Activated CD8-positive, alpha-beta memory T cell treated with anti-CD3 and anti-CD28 coated beads, Interleukin-2, amount 50 U/mL, for 4 hours (primary cell): Measurements from ENCODE around the gene CHCHD3.

Source experiments
- DNase-seq: peaks from one replicate; pipeline ENCODE4 v3.0.0-alpha.2; 2020

CHCHD3 gene

DNA sequence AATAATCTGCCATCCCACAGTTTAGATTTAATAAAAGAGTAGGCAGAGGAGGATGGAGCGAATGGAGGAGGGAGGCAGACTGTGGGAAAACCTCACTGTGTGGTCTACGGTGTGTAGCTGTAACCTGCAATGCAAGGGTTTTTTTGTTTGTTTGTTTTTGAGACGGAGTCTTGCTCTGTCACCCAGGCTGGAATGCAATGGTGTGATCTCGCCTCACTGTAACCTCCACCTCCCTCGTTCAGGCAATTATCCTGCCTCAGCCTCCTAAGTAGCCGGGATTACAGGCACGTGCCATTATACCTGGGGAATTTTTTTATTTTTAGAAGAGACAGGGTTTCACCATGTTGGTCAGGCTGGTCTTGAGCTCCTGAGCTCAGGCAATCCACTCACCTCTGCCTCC is 321.0 kb downstream of the CHCHD3 start:
- no peak for DNase-seq

DNA sequence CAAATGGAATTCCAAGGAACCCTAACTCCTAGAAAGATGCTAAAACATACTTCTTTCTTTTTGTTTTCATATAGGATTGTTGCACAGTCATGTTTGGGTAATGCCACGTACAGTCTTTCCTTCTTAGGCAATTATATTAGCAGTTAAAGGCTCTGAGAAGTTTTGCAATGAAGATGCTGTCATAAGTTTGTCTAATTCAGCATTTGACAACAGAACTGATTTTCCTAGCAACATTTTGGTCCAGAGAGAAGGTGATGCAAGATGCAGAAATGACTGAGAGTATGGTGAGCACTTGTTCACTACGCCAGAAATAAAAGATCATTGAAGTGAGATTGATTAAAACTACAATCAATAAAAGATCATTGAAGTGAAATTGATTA is 321.7 kb downstream of the CHCHD3 start:
- no peak for DNase-seq

DNA sequence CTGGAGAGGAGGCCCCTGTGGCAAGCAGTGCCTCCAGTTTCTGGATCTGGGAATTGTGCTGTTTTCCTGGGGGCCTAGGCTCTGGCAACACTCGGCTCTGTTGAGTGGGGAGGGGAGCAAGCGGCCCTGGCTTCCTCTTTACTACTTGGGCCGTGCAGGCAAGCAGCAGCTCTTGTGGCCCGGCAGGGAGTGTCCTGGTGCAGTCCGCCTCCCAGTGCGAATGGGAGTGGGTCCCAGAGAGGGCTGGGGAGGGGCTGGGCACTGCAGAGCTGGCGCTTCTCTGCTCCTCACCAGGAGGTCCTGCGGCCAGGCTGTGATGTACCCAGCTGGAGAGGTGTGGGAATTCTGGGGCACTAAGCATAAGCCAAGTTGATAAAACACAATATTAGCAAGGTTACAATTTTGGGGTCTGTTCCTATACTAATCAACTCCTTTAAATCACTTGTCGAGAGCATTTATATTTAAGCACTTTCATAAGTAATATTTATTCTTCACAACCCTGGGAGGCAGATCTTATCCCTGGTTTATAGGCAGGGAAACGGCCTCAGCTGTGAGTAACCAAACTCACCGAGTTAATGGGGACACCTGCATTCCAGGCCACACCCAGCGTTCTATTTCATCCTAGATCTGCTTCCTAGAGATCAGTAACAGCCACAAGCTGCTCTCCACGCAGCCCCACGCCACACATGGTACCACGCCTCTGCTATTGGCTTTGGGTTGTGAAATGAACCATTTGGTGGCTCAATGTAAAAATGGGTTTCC is 322.2 kb downstream of the CHCHD3 start:
- no peak for DNase-seq

DNA sequence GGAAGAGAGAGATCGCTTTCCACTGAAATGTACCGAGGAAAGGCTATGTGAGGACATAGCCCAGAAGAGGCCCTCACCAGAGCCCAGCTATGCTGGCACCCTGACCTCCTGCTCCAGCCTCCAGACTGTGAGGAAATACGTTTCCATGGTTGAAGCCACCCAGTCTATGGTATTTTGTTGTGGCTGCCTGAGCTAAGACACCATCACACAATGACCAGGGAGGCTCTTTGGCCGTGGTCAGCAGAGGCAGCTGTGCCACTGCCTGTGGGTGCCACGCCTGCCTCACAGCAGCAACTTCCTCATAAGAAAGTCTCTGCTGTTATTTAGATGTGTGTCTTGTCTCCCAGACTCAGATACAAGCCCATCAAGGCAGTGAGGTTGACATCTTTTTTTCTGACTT is 322.9 kb downstream of the CHCHD3 start:
- DNase-seq = no peak

DNA sequence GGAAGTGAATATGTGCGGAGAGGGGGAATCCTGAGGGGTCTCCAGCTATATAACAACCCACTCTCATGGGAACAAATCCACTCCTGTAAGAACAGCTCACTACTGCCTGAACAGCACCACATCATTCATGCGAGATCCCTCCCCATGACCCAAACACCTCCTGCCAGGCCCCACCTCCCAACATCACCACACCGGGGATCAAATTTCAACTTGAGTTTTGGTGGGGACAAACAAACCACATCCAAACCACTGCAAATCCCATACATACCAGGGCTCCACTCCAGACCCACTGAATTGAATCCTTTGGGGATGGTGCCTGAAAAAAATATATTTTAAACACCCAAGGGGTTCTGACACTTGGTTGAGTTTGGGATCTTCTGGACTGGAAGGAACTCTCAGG is 324.1 kb downstream of the CHCHD3 start:
- no peak for DNase-seq

DNA sequence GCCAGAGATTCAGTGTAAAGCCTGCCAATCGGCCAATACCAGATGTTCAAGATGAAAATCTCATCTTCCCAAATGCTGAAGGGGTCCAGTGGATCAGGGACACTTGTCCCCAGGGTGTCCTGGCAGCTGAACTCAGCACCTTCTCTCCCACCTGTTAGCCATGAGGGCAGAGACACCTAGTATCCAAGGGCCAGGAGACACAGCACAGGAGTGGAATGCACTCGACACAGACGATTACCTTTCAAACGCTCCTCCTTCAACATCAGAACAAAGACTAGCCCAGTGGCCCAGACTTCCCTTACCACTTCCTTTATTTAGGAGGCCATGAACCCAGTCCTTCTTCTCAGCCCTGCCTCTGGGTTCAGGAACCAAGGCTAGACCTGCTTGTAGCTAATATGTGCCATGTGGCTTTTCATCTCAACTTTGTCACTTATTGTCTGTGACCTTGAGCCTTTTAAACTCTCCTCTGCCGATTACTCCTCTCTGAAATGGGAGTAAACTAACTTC is 325.4 kb downstream of the CHCHD3 start:
- no peak for DNase-seq

DNA sequence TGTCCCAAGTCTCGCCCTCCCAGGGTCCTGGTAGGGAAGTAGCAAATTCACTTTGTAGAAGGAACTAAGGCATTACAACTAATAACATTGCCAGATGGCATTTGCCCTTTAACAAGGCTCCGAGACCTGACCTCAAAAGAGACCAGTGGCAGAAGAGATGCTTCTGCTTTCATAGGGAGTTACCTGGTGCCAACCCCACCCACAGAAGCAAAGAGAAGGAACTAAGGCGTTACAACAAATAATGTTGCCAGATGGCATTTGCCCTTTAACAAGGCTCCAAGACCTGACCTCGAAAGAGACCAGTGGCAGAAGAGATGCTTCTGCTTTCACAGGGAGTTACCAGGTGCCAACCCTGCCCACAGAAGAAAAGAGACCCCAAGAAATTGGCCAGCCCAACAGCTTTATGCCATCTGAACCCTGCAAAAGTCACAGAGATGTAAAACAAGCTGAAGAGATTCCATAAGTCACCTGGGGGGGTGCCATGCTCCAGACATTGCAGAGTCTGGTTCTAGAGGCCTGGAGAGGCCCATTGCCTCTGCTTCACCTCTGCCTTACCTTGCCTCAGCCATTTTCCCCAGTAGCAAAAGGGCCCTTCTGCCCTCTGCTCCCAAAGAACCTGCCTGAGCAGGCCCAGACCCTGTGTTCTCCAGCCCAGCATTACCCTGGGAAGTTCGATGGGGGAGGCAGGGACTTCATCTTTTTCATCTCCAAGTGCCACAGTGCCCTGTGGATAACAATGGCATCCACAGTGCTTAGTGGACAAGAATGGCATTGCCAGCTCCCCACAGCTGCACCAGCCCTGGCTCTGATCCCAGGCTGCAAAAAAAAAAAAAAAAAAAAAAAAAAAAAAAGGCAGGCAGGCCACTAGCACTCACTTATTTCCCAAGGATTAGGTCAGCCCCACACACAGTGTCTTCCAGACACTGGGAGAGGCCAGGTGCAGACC is 326.1 kb downstream of the CHCHD3 start:
- no peak for DNase-seq

DNA sequence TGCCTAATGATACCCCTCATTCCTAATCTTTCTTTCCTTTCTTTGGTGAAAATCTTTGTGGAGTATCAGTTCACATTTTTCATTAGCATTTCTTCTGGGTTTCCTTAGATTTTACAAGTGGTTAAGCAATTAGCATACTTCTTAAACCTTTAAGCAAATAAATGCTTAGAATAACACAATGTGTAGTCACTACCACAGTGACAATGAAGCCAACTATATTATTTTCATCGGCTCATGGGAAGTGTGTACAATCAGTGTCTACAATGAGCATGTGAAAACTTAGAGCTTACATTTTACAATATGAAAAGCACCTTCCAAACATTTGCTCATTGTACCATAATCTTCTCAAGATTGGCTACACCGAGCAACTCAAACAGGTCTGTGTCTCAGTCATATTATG is 329.5 kb downstream of the CHCHD3 start:
- no peak for DNase-seq

DNA sequence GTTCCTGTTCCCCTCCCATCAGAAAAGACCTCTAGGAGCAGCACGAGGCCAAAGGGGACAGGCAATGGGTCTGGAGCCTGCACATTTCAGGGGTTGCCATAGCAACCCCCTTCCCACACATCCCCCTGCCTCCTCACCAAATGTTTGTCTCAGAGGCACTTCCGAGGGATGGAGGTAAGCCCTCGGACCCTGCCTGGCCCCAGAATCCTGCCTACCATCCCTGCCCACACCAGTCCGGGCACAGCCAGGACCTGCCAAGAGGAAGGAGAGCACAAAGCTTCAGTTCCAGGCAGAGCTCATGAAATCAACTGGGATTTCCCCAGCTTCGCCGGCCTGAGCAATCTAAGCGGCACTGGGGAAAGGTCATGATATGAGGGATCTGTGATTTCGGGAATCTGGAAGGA is 330.6 kb downstream of the CHCHD3 start:
- no peak for DNase-seq

DNA sequence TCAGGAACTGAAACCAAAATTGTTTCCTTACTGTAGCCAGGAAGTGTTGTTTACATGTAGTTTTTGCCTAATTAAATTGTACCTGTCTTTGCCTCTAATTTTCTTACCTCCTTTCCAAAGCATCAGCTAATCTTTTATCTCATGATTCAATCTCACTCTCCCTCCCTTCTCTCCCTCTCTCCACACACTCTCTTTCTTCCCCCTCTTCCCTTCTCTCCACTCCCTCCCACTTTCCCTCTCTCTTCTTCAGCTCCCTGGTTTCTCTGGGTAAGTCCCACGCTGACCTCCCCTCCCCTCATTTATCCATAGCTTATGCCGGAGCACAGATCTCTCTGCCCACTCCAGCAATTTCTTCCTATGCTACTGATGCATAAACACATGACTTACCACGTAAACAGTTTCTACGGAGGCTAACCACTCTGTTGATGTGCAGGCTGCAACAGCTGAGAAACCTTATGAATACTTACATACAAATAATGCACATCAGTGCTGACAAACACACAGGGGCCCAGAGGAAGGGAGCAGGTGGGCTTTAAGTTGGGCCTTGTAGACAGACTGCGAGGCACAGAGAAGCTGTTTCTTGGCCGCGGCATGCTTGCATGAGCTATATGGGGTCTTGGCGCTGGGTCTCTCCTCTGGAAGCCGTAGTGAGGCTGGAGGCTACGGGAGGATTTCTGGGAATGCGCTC is 331.2 kb downstream of the CHCHD3 start:
- no peak for DNase-seq

DNA sequence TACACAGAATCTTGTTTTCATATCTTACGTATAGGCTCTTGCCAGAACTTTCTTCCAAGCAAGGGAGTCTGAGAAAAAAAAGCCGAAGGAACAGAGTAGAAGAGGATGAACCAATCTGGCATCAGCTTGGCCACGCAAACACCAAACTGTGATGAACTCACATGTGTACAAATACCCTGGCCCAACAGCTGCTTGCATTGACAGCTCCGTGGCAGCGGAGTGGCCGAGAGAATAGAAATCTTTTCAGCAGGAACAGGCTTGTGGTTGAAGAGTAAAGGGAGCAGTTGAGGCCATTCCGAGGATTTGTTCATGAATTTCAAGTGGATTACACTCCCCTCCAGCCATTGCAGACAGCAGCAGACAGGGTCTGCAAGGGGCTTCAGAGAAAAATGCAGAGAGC is 331.8 kb downstream of the CHCHD3 start:
- no peak for DNase-seq

DNA sequence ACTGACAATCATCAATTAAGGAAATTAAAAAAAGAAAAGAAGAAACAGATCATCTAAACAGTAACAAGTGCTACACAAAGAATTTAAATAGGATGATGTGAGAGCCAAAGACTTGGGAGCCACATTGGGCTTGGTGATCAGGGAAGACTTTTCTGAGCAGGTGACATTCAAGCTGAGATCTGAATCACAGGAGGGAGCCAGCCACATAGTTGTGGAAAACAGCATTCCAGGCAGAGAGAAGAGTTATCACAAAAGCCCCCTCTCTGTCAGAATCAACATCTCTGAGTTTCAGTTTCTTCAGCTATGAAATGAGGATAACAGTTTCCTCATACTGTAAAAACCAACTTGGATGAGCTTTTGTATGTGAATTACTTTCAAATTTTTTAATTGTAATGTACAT is 336.4 kb downstream of the CHCHD3 start:
- no peak for DNase-seq

DNA sequence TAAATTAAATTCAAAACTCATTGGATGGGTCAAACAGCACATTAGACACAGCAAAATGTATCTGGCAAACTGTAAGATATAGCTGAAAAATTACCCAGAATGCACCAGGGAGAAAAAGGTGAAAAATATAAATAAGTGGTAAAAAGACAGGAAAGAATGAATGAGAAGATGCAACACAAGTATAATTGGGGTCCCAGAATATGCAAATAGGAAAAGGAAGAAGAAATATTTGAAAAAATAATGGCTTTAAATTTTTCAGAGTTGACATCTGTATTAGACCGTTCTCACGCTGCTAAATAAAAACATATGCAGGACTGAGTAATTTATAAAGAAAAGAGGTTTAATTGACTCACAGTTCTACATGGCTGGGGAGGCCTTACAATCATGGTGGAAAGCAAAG is 337.9 kb downstream of the CHCHD3 start:
- no peak for DNase-seq

DNA sequence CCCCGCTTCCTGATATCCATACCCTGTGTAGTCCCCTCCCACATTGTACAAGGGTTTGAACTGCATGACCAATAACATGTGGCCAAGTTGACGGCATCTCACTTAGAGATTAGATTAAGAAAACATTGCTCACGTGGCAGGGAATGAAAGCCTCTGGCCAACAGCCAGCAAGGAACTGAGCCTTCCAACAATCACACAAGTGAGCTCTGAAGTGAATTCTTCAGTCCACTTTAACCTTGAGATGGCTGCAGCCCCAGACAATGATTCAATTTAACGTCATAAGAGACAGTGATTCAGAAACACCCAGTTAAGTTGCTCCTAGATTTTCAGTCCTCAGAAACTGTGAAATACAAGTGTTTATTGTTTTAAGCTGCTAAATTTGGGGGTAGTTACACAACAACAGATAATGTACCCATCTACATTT is 339.7 kb downstream of the CHCHD3 start:
- DNase-seq = no peak

DNA sequence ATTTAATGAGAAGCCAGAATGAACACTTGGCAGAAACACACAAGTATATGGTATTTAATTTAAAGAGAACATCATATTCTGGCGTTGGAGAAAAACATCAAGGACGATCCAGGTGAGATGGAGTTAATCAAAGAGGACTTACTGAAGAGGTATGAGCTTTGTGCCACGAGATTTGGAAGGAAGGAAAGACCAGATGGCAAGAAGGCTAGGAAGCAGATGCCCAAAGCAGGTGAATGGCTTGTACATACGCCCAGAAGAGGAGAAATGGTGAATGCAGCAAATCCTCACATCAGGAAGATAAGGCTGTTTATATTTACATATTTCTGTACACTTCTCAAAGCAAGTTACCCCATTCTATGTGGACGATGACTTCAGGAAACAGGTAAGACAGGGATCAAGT is 341.7 kb downstream of the CHCHD3 start:
- DNase-seq = no peak

DNA sequence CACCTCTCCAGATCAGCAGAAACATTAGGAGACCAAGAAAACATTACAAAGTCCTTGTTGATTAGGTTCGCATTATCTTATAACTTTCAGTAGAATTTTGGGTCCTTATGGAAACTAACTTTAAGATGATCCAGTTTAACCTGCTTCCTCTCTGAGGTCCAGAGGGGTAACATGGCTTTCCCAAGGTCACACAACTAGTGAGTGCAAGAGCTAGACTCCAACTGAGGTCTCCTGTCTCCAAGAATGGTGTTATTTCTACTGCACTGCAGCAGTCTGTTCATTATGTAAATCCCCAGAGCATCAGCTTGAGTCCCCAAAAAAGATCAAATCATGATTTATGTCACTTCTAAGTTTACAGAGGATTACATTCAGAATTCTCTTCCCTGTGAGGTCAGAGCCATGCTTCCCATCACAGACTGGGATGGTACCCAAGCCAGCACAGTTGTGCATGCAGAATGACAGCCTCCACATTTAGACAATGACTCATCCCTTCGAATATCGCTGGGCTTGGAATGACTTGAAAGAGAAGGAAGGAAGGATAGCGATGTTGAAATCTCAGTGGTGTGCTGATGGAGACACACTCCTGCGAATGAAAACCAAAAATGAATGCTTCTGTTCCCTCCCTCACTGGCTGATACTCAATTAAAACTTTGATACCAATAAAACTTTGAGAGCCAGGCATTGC is 342.5 kb downstream of the CHCHD3 start:
- DNase-seq = no peak

DNA sequence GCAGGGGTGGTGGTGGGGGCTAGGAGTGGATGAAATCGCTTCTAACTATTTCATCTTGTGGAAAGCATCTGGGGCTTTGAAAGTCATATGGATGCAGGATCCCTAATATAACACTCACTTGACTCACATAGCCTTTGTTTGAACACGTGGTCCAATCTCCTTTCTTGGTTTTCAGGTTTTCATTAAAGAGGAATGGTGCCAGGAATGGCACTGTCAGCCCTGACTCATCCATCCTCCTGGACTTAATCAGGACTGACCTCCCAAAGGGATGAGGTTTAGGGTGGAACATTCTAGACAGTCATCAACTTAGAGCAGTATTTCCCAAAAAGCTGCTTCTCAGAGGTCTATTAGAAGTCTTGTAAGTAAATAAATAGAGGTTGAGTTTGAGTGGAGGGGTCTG is 343.6 kb downstream of the CHCHD3 start:
- DNase-seq = no peak

DNA sequence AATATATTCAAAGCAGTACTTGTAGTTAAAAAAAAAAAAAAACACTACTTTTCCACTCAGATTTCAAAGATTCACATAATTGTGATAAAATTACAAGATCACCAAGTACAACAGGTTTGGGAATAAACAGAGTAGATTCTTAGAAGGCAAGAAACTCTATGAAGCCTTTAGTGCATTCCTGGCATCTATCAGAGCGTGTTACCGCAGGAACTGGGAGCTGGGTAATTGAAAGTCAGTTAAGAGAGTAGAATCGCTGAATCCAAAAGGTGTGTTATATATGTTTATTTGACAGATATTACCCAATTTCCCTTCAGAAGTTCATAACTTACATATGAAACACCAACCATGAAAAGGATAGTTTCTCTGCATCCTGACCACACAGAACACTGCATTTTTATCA is 346.4 kb downstream of the CHCHD3 start:
- DNase-seq = no peak
